NCI-H774 (cell line): ENCODE results near the gene RPTOR.

Source experiments
- DNase-seq: peaks from one replicate; lab custom pipeline; 2025; lab: John Stamatoyannopoulos, UW

RPTOR gene

GRCh38 chr17:80892019-80892855 lies 347.6 kb downstream of the RPTOR start:
- no peak for DNase-seq

- DNase-seq, result no peak
Measured at GRCh38 chr17:80892900-80893603, 348.4 kb downstream of the RPTOR start.

GRCh38 chr17:80893604-80894438 lies 349.2 kb downstream of the RPTOR start:
- DNase-seq, result no peak

GRCh38 chr17:80894439-80894721 lies 349.7 kb downstream of the RPTOR start:
- no peak for DNase-seq

GRCh38 chr17:80894726-80895125 lies 350.1 kb downstream of the RPTOR start:
- no peak for DNase-seq

GRCh38 chr17:80895366-80895765 lies 350.7 kb downstream of the RPTOR start:
- no peak for DNase-seq

- no peak for DNase-seq
Measured at GRCh38 chr17:80898716-80899115, 354.1 kb downstream of the RPTOR start.

- DNase-seq, result peak; percentile 59
Measured at GRCh38 chr17:80899402-80900268, 355.0 kb downstream of the RPTOR start.

GRCh38 chr17:80901319-80901718 lies 356.7 kb downstream of the RPTOR start:
- no peak for DNase-seq

GRCh38 chr17:80902197-80902962 lies 357.7 kb downstream of the RPTOR start:
- no peak for DNase-seq

- no peak for DNase-seq
Measured at GRCh38 chr17:80902963-80903611, 358.4 kb downstream of the RPTOR start.

- DNase-seq, result no peak
Measured at GRCh38 chr17:80904036-80904753, 359.6 kb downstream of the RPTOR start.

GRCh38 chr17:80905586-80906230 lies 361.1 kb downstream of the RPTOR start:
- DNase-seq, result no peak

GRCh38 chr17:80906364-80907259 lies 362.0 kb downstream of the RPTOR start:
- no peak for DNase-seq

GRCh38 chr17:80907281-80907680 lies 362.6 kb downstream of the RPTOR start:
- no peak for DNase-seq

GRCh38 chr17:80908211-80908610 lies 363.6 kb downstream of the RPTOR start:
- DNase-seq, result no peak

- DNase-seq, result peak; percentile 33
Measured at GRCh38 chr17:80908776-80909175, 364.1 kb downstream of the RPTOR start.

GRCh38 chr17:80909635-80910034 lies 365.0 kb downstream of the RPTOR start:
- DNase-seq, result no peak
